Measurements from ENCODE around the gene OLFM2. TPM values are rescaled to one million over a fixed set of nuclear protein-coding genes. Genes with fewer than 3 reads are reported as not detected.

Gene OLFM2
- total RNA-seq, 1 donor from 2014 or later = 13.8 TPM

DNA sequence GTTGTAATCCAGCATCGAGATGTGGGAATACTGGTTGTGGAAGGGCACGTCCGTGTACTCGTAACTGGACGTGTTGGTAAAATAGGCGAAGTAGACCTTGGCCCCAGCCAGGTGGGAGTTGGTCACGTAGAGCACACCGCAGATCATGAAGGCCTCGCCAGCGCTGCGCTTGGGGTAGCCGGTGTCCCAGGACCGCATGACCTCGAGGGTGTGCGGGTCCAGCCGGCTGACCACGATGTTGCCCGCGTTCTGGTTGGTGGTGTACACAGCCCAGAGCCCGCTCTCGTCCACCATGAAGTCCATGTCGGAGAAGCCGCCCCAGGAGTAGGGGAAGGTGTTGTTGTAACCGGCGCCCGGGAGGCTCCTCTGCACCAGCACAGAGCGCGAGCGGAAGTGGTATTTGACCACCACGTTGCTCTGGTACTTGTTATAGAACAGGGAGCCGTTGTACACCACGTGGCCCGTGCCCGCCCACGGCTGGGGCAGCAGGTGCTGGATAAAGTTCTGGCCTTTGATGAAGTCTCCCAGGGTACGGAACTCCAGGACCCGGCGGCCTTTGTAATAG lies 82.0 kb downstream of the OLFM2 start:
- DNase-seq (ENCODE audit: extremely low spot score in 2 of 2) = no peak
- Histone ChIP-seq H3K9me3 (no peaks in the 10 kb centered on the region), H3K27me3 (no peaks in the 10 kb centered on the region), H3K36me3 (no peaks in the 10 kb centered on the region), H3K4me1 (no peaks in the 10 kb centered on the region), H3K4me3 (no peak overlapping the region), H3K27ac (no peak overlapping the region)
- intact Hi-C loops (cut with DNase I) = no loop called here
- TF ChIP-seq CTCF (IDR thresholded peaks at IDR 0.05) = no peak
- TF ChIP-seq POLR2AphosphoS5 (IDR thresholded peaks at IDR 0.05; ENCODE audit: insufficient read depth in 1 of 2, low read depth in 1 of 2) = no peak
- TF ChIP-seq POLR2A (IDR thresholded peaks at IDR 0.05) = no peak

GRCh38 chr19:9850235-9850959 lies 85.9 kb downstream of the OLFM2 start:
- TF ChIP-seq CTCF (IDR thresholded peaks at IDR 0.05) (no peak), POLR2AphosphoS5 (IDR thresholded peaks at IDR 0.05; ENCODE audit: insufficient read depth in 1 of 2, low read depth in 1 of 2) (no peak), POLR2A (IDR thresholded peaks at IDR 0.05) (no peak)
- peaks cover 0 to 10% of the 10 kb centered on the region in 2 donors for H3K36me3 ChIP-seq
- H3K4me1 ChIP-seq = peaks cover 19% of the 10 kb centered on the region
- H3K4me3 ChIP-seq = no peak overlapping the region
- no peak overlapping the region for H3K27ac ChIP-seq
- no peaks in the 10 kb centered on the region for H3K9me3 ChIP-seq
- intact Hi-C loops (cut with DNase I) = no loop called here
- no peak for DNase-seq (ENCODE audit: extremely low spot score in 2 of 2)
- no peaks in the 10 kb centered on the region for H3K27me3 ChIP-seq

DNA sequence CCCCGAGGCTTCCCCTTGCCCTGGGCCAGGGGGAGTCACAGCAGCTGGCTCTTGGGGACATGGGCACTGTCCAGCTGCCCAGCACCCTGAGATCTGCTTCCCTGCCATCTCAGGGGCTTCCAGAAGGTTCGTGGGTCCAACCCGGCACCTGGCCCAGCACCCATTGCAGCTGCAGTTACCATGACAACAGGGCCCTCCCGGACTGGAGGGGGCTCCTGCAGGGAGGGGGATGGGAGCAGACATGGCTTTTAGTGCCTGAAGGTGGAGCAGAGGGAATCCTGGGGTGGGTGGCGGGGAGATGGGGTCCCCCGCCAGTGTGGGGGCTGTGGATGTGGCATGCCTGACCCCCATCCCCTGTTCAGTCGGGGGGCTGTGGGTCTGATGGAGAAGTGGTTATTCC lies 86.5 kb downstream of the OLFM2 start:
- no peak for DNase-seq (ENCODE audit: extremely low spot score in 2 of 2)
- no peak overlapping the region for H3K27ac ChIP-seq

DNA sequence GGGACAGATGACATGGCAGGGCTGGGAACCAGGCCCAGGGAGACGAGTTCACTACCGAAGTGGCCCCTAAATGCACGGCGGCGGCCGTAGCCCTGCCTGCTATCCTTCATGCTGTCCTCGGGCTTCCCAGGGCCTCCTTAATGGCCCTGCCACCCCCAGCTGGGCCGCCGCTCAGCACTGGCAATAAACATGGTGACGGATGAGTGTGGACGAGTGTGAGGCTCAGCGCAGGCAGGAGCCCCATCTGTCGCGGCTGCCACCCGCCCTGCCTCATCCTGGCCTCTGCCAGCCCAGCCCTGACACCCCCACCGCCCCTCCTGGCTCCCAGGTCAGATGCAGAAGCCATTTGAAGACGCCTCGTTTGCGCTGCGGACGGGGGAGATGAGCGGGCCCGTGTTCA lies 87.6 kb downstream of the OLFM2 start:
- Histone ChIP-seq H3K27ac (no peak overlapping the region), H3K4me3 (no peak overlapping the region), H3K9me3 (no peaks in the 10 kb centered on the region), H3K4me1 (peaks cover 19% of the 10 kb centered on the region), H3K27me3 (no peaks in the 10 kb centered on the region), H3K36me3 (peaks cover 0 to 21% of the 10 kb centered on the region in 2 donors)
- TF ChIP-seq POLR2A (IDR thresholded peaks at IDR 0.05) (no peak), POLR2AphosphoS5 (IDR thresholded peaks at IDR 0.05; ENCODE audit: insufficient read depth in 1 of 2, low read depth in 1 of 2) (no peak), CTCF (IDR thresholded peaks at IDR 0.05) (no peak)
- no peak for DNase-seq (ENCODE audit: extremely low spot score in 2 of 2)
- intact Hi-C loops (cut with DNase I) = no loop called here

More for the DNA sequence above, 86.5 kb downstream of the OLFM2 start:
- TF ChIP-seq POLR2AphosphoS5 (IDR thresholded peaks at IDR 0.05; ENCODE audit: insufficient read depth in 1 of 2, low read depth in 1 of 2) (no peak), POLR2A (IDR thresholded peaks at IDR 0.05) (no peak), CTCF (IDR thresholded peaks at IDR 0.05) (no peak)
- Histone ChIP-seq H3K27me3 (no peaks in the 10 kb centered on the region), H3K9me3 (no peaks in the 10 kb centered on the region), H3K4me3 (no peak overlapping the region), H3K36me3 (peaks cover 0 to 11% of the 10 kb centered on the region in 2 donors), H3K4me1 (peaks cover 19% of the 10 kb centered on the region)
- intact Hi-C loops (cut with DNase I) = no loop called here

- H3K4me1 ChIP-seq = peaks cover 19% of the 10 kb centered on the region
- peaks cover 0 to 28% of the 10 kb centered on the region in 2 donors for H3K36me3 ChIP-seq
- no peak overlapping the region for H3K27ac ChIP-seq
- H3K27me3 ChIP-seq = no peaks in the 10 kb centered on the region
- intact Hi-C loops (cut with DNase I) = no loop called here
- H3K9me3 ChIP-seq = no peaks in the 10 kb centered on the region
- TF ChIP-seq CTCF (IDR thresholded peaks at IDR 0.05) (peak in 1 of 3 experiments; percentile 18), POLR2A (IDR thresholded peaks at IDR 0.05) (no peak)
- DNase-seq (ENCODE audit: extremely low spot score in 2 of 2) = no peak
- H3K4me3 ChIP-seq = no peak overlapping the region
Measured at GRCh38 chr19:9848060-9848459, 88.3 kb downstream of the OLFM2 start.
